Activated T-helper 1 cell treated with Interleukin-2 at 50 U/mL for 16 hours (primary cell): ENCODE results near the gene LYL1.
"Not testable (repeated sequence)": the region's sequence is repeated elsewhere in the genome, so short reads cannot be mapped to it uniquely, and the experiment has no call there.

Experiments used
- DNase-seq: peaks from one replicate; pipeline ENCODE4 v3.0.0-alpha.2; 2020; ENCODE audit warnings: low read depth

Gene LYL1

DNA sequence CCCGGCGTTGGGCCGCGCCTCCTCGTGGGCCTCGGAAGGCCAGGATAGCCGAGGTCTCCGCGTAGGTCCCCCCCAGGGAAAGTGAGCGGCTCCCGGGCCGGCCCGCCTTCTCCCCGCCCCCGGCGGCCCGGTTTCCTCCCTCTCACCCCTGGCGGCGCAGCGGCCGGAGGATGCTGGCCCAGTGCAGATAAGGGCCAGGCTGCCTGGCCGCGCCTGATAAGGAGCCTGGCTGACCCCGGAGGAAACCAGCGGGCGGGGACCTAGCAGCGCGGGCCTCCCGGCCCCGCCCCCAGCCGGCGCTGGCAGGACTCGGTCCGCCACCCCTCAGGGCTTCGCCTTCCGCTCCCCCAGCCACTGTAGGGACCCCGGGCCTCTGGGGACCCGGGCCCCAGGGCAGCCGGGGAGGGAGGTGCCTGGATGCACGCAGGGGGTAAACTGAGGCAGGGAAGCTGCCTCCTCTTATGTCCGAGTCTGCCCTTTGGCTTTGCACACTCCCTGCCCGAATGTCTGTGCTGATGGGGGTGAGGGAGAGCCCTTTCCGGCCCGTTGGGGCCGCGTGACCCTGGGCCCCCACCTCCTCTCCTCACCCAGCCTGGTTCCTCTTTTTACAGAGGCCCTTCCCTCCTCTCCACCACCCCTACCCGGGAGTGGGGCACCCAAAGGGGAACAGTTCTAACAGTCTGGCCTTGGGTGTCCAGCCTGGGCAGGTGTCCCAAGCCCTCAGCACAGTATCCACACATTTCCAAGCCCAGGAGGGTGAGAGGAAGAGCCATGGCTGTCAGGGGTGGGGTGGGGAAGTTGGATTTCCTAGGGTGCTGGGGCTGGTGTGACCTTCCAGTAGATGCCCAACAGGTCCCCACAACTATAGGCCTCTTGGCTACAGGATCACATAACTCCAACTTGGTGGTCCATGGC, at the start of gene LYL1:
TSS of gene LYL1 (minus strand) at position 193 of the 915 bp plus-strand sequence. CDS start 1,687 bp downstream, outside the sequence.
- no peak for DNase-seq

DNA sequence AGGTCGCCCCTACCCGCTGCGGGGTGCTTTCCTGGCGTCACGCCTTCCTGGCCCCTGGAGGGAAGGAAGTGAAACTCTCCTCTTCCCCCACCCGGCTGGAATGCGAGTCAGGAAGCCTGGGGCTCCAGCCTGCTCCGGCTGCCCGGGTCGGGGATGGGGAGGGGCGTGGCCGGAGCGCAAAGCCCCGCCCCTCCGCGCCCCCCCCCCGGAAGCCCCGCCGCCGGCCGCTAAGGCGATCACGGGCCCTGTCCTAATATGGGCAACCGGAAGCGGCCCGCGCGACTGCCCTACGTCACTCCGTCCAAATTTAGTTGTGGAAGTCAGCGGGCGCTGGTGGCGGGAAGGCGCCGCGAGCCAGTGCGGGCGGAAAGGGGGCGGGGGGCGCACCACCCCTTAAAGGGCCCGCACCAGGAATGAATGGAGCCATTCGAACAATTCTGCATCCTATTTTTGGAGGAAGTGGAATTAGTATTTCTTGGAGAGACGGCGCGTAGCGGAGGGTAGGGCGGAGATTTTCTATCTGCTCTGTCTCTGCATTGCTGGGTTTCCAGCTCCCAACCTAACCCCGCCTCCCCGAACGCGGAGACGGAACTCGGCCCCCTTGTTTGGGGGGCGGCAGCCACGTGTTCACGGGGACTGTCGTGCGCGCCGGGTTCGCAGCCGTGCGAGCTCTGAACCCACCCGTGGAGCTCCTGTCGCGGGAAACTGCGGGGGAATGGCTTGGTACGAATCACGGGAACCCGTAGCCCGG, 49.1 kb upstream of the LYL1 start:
- peak; percentile 94 for DNase-seq

DNA sequence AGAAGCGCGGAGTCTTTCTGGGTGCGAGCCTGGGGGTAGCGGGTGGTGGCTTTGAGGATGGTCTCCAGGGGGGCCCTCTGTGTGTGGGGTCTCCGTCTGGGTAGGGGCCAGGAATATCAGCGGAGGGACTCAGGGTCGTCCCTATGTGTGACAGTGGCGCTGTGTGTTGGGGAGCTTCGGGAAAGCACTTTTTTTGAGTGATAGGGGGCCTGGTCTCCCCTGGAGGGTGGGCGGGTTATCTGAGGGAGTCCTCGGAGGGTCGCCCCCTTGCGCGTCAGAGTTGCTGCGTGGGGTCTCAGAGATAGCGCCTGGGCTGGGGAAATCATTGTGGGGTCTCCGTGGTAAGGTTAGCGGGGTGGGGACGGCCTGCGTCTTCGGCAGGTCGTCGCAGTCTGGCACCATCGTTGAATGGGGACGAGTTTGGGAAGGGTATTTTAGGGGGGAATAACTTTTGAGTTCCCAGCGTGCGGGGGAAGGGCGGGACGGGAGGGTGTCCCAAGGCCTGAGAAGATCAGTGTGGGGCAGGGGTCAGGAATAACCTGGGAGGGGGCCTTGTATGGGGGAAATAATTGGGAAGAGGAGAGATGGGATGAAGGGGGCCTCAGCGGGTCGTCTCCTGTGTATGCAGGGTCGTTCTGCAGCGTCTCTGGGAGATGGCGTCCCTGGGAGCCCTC, 48.4 kb upstream of the LYL1 start:
- no peak for DNase-seq

GRCh38 chr19:13150187-13150930, 47.7 kb upstream of the LYL1 start, which contains the start of the genes IER2 and STX10:
Gene IER2 (plus strand): TSS chr19:13150411. CDS start chr19:13153187, 2,776 bp downstream.
Gene STX10 (minus strand): TSS chr19:13150375. CDS start chr19:13150173, 202 bp downstream.
- peak; percentile 89 for DNase-seq

- DNase-seq, result no peak
These were observed 47.0 kb upstream of the LYL1 start for GRCh38 chr19:13149628-13150186.

DNA sequence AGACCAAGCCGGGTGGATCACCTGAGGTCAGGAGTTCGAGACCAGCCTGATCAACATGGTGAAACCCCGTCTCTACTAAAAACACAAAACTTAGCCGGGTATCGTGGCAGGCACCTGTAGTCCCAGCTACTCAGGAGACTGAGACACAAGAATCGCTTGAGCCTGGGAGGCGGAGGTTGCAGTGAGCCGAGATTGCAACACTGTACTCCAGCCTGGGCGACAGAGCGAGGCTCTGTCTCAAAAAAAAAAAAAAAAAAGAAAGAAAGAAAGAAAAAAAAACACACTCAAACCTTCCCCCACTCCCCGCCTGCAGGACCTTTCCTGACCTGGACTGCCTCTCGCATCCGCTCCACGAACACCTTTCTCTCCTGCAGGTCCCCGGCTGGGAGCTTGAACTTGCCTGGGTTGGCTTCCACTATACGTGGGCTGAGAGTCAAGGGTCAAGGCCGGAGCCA, 46.5 kb upstream of the LYL1 start:
- not testable (repeated sequence) for DNase-seq

GRCh38 chr19:13146763-13147563, 44.3 kb upstream of the LYL1 start:
- no peak for DNase-seq

DNA sequence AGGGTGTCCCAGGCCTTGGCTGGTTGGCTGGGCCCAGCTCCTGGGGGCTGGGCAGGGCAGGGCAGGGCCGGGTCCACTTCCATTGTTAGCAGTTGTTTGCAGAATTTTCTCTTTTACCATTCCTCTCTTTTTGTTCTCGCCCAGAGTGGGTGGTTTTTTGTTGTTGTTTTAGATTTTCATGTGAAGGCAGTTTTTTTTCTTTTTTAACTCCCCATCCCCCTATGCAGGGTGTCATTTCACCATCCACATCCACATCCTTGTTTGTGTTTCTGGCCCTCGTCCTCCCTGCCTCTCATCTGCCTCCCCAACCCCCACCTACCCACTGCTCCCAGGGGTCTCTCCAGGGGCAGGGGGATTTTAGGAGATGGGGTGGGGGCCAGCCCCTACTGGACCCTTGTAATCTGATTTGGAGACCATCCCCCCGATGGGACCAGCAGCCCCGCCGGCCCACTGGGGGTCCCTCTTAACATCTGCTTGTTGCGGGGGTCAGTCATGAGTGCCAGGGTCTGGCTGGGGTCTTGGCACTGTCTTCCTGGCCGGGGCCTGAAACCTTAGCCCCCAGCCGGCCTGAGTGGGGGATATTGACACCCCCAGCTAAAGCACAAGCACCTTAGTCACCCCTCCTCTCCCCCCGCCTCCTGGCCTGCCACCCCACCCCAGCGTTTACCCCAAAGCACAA, 37.1 kb upstream of the LYL1 start:
- DNase-seq, result no peak

DNA sequence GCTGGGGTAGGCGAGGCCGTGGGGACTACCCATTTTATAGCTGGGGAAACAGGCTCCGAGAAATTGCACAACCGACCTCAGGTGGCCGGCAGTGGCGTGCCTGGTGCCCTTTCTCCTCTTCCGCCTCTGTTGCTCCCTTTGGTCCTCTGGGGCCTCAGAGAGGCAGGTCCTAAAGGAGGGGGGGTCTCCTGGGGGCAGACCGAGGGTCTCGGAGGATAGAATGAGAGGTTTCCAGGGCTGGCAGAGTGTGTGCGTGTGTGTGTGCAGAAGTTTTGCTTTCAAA, 36.2 kb upstream of the LYL1 start:
- DNase-seq, result no peak

- no peak for DNase-seq
These were observed 35.7 kb upstream of the LYL1 start for GRCh38 chr19:13138171-13138915.

GRCh38 chr19:13137290-13137794, 34.7 kb upstream of the LYL1 start:
- DNase-seq, result no peak

- no peak for DNase-seq
These were observed 32.7 kb upstream of the LYL1 start for GRCh38 chr19:13135068-13136062.

DNA sequence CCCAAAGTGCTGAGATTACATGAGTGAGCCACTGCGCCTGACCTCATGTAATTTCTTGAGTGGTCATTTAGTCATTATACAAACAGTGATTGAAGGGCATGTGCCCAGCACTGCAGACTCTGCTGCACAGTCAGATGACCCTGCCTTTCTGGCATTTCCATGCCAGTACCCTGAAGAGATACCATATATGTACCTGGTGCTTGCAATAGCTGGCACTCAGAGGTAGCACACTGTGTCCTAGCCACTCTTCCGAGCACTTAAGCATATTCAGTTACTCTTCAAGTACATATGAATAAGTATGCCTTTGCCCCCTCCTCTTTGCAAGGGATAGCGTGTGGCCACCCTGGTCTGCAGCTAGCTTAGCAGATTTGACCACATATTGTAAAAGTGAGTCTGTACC, 32.0 kb upstream of the LYL1 start:
- no peak for DNase-seq

DNA sequence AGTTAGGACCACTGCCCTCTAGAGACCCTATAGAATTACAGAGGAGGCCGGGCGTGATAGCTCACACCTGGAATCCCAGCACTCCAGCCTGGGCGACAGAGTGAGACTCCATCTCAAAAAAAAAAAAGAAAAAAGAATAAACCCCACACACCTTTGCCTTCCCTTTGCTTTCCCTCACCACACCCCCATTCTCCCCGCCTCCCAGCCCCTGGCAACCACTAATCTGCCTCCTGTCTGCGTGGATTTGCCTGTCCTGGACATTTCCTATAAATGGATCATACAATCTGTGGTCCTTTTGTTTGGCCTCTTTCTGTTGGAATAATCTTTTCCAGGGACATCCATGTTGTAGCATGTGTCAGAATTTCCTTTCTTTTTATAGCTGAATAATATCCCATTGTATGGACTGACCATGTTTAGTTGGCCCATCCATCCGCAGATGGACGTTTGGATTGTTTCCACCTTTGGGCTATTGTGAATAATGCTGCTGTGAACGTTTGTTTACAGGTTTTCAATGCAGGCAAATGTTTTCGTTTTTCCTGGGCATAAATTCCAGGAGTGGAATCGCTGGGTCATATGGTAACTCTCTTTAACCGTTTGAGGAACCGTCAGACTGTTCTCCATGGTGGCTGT, 30.7 kb upstream of the LYL1 start:
- no peak for DNase-seq

- DNase-seq, result no peak
These were observed 30.0 kb upstream of the LYL1 start for GRCh38 chr19:13132471-13133180.

- no peak for DNase-seq
These were observed 28.3 kb upstream of the LYL1 start for GRCh38 chr19:13130886-13131490.
